ENCODE measurements around the gene SARS2.
A peak's percentile ranks its signal among the peaks of the same experiment; 100 is the strongest.

SARS2 gene

GRCh38 chr19:38900202-38900629, 30.3 kb downstream of the SARS2 start:
- TF ChIP-seq TAF1 (IDR thresholded peaks at IDR 0.05; ENCODE audit: low read depth, low read length) = no peak
- no peak for TF ChIP-seq POU2F2 (IDR thresholded peaks at IDR 0.05; ENCODE audit: low read depth, low read length)
- no peak; the same call in 1 of the 2 replicates for TF ChIP-seq POLR2A (IDR thresholded peaks at IDR 0.05; ENCODE audit: low read depth, low read length)
- TF ChIP-seq SPI1 (IDR thresholded peaks at IDR 0.05; ENCODE audit: low read depth, low read length) = no peak
- TF ChIP-seq POLR2AphosphoS5 (IDR thresholded peaks at IDR 0.05; ENCODE audit: low read depth, low read length) = no peak
- TF ChIP-seq PAX5 (IDR thresholded peaks at IDR 0.05; ENCODE audit: insufficient read depth, low read length, severe bottlenecking) = no peak
- DNase-seq (ENCODE audit: insufficient read length, low spot score) (no peak), FAIRE-seq (no peak)

- FAIRE-seq (peak; percentile 99), DNase-seq (ENCODE audit: insufficient read length, low spot score) (peak; percentile 96)
- peak; percentile 50 for TF ChIP-seq POLR2A (IDR thresholded peaks at IDR 0.05; ENCODE audit: low read depth, low read length)
- no peak for TF ChIP-seq POU2F2 (IDR thresholded peaks at IDR 0.05; ENCODE audit: low read depth, low read length)
- no peak for TF ChIP-seq SPI1 (IDR thresholded peaks at IDR 0.05; ENCODE audit: low read depth, low read length)
- no peak for TF ChIP-seq POLR2AphosphoS5 (IDR thresholded peaks at IDR 0.05; ENCODE audit: low read depth, low read length)
- TF ChIP-seq PAX5 (IDR thresholded peaks at IDR 0.05; ENCODE audit: insufficient read depth, low read length, severe bottlenecking) = no peak
These were observed 30.9 kb downstream of the SARS2 start, which contains the start of the genes NFKBIB and SIRT2 for GRCh38 chr19:38899447-38900201. NFKBIB (plus strand) TSS chr19:38899969; CDS start chr19:38900033, 64 bp downstream. SIRT2 (minus strand) TSS chr19:38899618; CDS start chr19:38899521, 97 bp downstream.

- DNase-seq (ENCODE audit: insufficient read length, low spot score) (no peak), FAIRE-seq (no peak)
- TF ChIP-seq PAX5 (IDR thresholded peaks at IDR 0.05; ENCODE audit: insufficient read depth, low read length, severe bottlenecking) = no peak
- no peak for TF ChIP-seq POLR2A (IDR thresholded peaks at IDR 0.05; ENCODE audit: low read depth, low read length)
- TF ChIP-seq SPI1 (IDR thresholded peaks at IDR 0.05; ENCODE audit: low read depth, low read length) = no peak
- no peak for TF ChIP-seq POLR2AphosphoS5 (IDR thresholded peaks at IDR 0.05; ENCODE audit: low read depth, low read length)
- TF ChIP-seq POU2F2 (IDR thresholded peaks at IDR 0.05; ENCODE audit: low read depth, low read length) = no peak
These were observed 31.6 kb downstream of the SARS2 start for GRCh38 chr19:38898788-38899446.

GRCh38 chr19:38894968-38895367, 35.6 kb downstream of the SARS2 start:
- DNase-seq (ENCODE audit: insufficient read length, low spot score) (no peak), FAIRE-seq (no peak)
- TF ChIP-seq SPI1 (IDR thresholded peaks at IDR 0.05; ENCODE audit: low read depth, low read length) (no peak), PAX5 (IDR thresholded peaks at IDR 0.05; ENCODE audit: insufficient read depth, low read length, severe bottlenecking) (no peak), POLR2AphosphoS5 (IDR thresholded peaks at IDR 0.05; ENCODE audit: low read depth, low read length) (no peak), TAF1 (IDR thresholded peaks at IDR 0.05; ENCODE audit: low read depth, low read length) (no peak), POU2F2 (IDR thresholded peaks at IDR 0.05; ENCODE audit: low read depth, low read length) (no peak), POLR2A (IDR thresholded peaks at IDR 0.05; ENCODE audit: low read depth, low read length) (no peak)

- no peak for TF ChIP-seq SPI1 (IDR thresholded peaks at IDR 0.05; ENCODE audit: low read depth, low read length)
- no peak for TF ChIP-seq PAX5 (IDR thresholded peaks at IDR 0.05; ENCODE audit: insufficient read depth, low read length, severe bottlenecking)
- no peak for TF ChIP-seq POLR2A (IDR thresholded peaks at IDR 0.05; ENCODE audit: low read depth, low read length)
- TF ChIP-seq POLR2AphosphoS5 (IDR thresholded peaks at IDR 0.05; ENCODE audit: low read depth, low read length) = no peak
- TF ChIP-seq POU2F2 (IDR thresholded peaks at IDR 0.05; ENCODE audit: low read depth, low read length) = no peak
- no peak for TF ChIP-seq TAF1 (IDR thresholded peaks at IDR 0.05; ENCODE audit: low read depth, low read length)
- no peak for DNase-seq (ENCODE audit: insufficient read length, low spot score)
These were observed 37.2 kb downstream of the SARS2 start for GRCh38 chr19:38893341-38893771.

GRCh38 chr19:38892841-38893240, 37.7 kb downstream of the SARS2 start:
- TF ChIP-seq POU2F2 (IDR thresholded peaks at IDR 0.05; ENCODE audit: low read depth, low read length) (no peak), TAF1 (IDR thresholded peaks at IDR 0.05; ENCODE audit: low read depth, low read length) (no peak), PAX5 (IDR thresholded peaks at IDR 0.05; ENCODE audit: insufficient read depth, low read length, severe bottlenecking) (no peak), SPI1 (IDR thresholded peaks at IDR 0.05; ENCODE audit: low read depth, low read length) (no peak), POLR2AphosphoS5 (IDR thresholded peaks at IDR 0.05; ENCODE audit: low read depth, low read length) (no peak), POLR2A (IDR thresholded peaks at IDR 0.05; ENCODE audit: low read depth, low read length) (no peak)
- no peak for FAIRE-seq
- no peak for DNase-seq (ENCODE audit: insufficient read length, low spot score)

More at GRCh38 chr19:38893341-38893771, 37.2 kb downstream of the SARS2 start:
- FAIRE-seq = no peak

GRCh38 chr19:38891771-38892170, 38.8 kb downstream of the SARS2 start:
- DNase-seq (ENCODE audit: insufficient read length, low spot score) (no peak), FAIRE-seq (no peak)
- no peak for TF ChIP-seq SPI1 (IDR thresholded peaks at IDR 0.05; ENCODE audit: low read depth, low read length)
- no peak for TF ChIP-seq TAF1 (IDR thresholded peaks at IDR 0.05; ENCODE audit: low read depth, low read length)
- TF ChIP-seq PAX5 (IDR thresholded peaks at IDR 0.05; ENCODE audit: insufficient read depth, low read length, severe bottlenecking) = no peak
- TF ChIP-seq POLR2AphosphoS5 (IDR thresholded peaks at IDR 0.05; ENCODE audit: low read depth, low read length) = no peak
- no peak for TF ChIP-seq POLR2A (IDR thresholded peaks at IDR 0.05; ENCODE audit: low read depth, low read length)

- TF ChIP-seq POLR2AphosphoS5 (IDR thresholded peaks at IDR 0.05; ENCODE audit: low read depth, low read length) = no peak
- no peak for TF ChIP-seq POLR2A (IDR thresholded peaks at IDR 0.05; ENCODE audit: low read depth, low read length)
- TF ChIP-seq SPI1 (IDR thresholded peaks at IDR 0.05; ENCODE audit: low read depth, low read length) = no peak
- TF ChIP-seq TAF1 (IDR thresholded peaks at IDR 0.05; ENCODE audit: low read depth, low read length) = no peak
- TF ChIP-seq PAX5 (IDR thresholded peaks at IDR 0.05; ENCODE audit: insufficient read depth, low read length, severe bottlenecking) = no peak
- no peak for TF ChIP-seq POU2F2 (IDR thresholded peaks at IDR 0.05; ENCODE audit: low read depth, low read length)
- FAIRE-seq (no peak), DNase-seq (ENCODE audit: insufficient read length, low spot score) (no peak)
These were observed 39.9 kb downstream of the SARS2 start for GRCh38 chr19:38890686-38891085.

- TF ChIP-seq POU2F2 (IDR thresholded peaks at IDR 0.05; ENCODE audit: low read depth, low read length) (no peak), TAF1 (IDR thresholded peaks at IDR 0.05; ENCODE audit: low read depth, low read length) (no peak), POLR2A (IDR thresholded peaks at IDR 0.05; ENCODE audit: low read depth, low read length) (no peak), POLR2AphosphoS5 (IDR thresholded peaks at IDR 0.05; ENCODE audit: low read depth, low read length) (no peak), SPI1 (IDR thresholded peaks at IDR 0.05; ENCODE audit: low read depth, low read length) (no peak)
- DNase-seq (ENCODE audit: insufficient read length, low spot score) = no peak
- FAIRE-seq = no peak
These were observed 40.8 kb downstream of the SARS2 start for GRCh38 chr19:38889803-38890202.
